Common myeloid progenitor, CD34-positive (primary cell): Measurements from ENCODE around the gene C17orf107.
A peak's percentile ranks its signal among the peaks of the same experiment; 100 is the strongest.

Source experiments
- CTCF ChIA-PET: fragments of 350-600 bp; sonication (Branson Sonifier 250); formaldehyde crosslinking; loops from one replicate; lab custom pipeline; 2021; ENCODE audit warnings: antibody characterized with exemption; lab: Charles Lee
- POLR2A ChIA-PET: fragments of 350-600 bp; sonication (Branson Sonifier 250); formaldehyde crosslinking; loops from one replicate; lab custom pipeline; 2021; ENCODE audit warnings: antibody characterized with exemption; lab: Charles Lee
- DNase-seq, 3 donors: peaks; one replicate each; pipeline versions ENCODE4 v3.0.0 to v3.0.0-alpha.2; 2013
- H3K27ac ChIP-seq, 2 experiments: 1 replicate in 1 of 2; 2 replicates in 1 of 2; pipeline ENCODE4 v1.7.0; 2013; ENCODE audit warnings: inconsistent platforms in 2 of 2, low read length in 2 of 2, mild to moderate bottlenecking in 2 of 2, low read depth in 1 of 2, moderate library complexity in 1 of 2; ENCODE audit not compliant: severe bottlenecking in 2 of 2, insufficient read depth in 1 of 2, poor library complexity in 1 of 2
- H3K27me3 ChIP-seq, 5 experiments: replicated peaks in 2 of 5; 1 replicate in 3 of 5; 2 replicates in 2 of 5; pipeline versions ENCODE4 v1.6.1 to v1.7.0; 2013; ENCODE audit warnings: low read length in 4 of 5, mild to moderate bottlenecking in 2 of 5, moderate library complexity in 2 of 5, inconsistent platforms in 1 of 5; ENCODE audit not compliant: insufficient read depth in 5 of 5, control insufficient read depth in 4 of 5
- H3K36me3 ChIP-seq, 4 experiments: 1 replicate in 2 of 4; 2 replicates in 2 of 4; pipeline versions ENCODE4 v1.6.1 to v1.7.0; 2013; ENCODE audit warnings: low read length in 3 of 4, control low read depth in 1 of 4, mild to moderate bottlenecking in 1 of 4; ENCODE audit not compliant: control insufficient read depth in 4 of 4, insufficient read depth in 4 of 4
- H3K4me1 ChIP-seq, 4 experiments: 1 replicate in 3 of 4; 2 replicates in 1 of 4; pipeline versions ENCODE4 v1.6.1 to v1.7.1; 2013; ENCODE audit warnings: low read length in 3 of 4, mild to moderate bottlenecking in 3 of 4, control low read depth in 1 of 4, inconsistent platforms in 1 of 4, moderate library complexity in 1 of 4; ENCODE audit not compliant: control insufficient read depth in 4 of 4, insufficient read depth in 4 of 4; ENCODE audit errors: control extremely low read depth in 1 of 4
- H3K4me3 ChIP-seq, 7 experiments: 1 replicate in 4 of 7; 2 replicates in 3 of 7; pipeline versions ENCODE4 v1.5.1 to v1.7.0; 2013; ENCODE audit warnings: mild to moderate bottlenecking in 7 of 7, low read length in 6 of 7, moderate library complexity in 6 of 7, inconsistent platforms in 2 of 7, low read depth in 2 of 7, control low read depth in 1 of 7; ENCODE audit not compliant: insufficient read depth in 4 of 7, control insufficient read depth in 1 of 7; ENCODE audit errors: extremely low read depth in 1 of 7
- H3K9me3 ChIP-seq, 5 experiments: 1 replicate in 4 of 5; 2 replicates in 1 of 5; pipeline versions ENCODE4 v1.6.1 to v1.7.1; 2013; ENCODE audit warnings: low read length in 4 of 5, mild to moderate bottlenecking in 2 of 5, inconsistent platforms in 1 of 5, low read depth in 1 of 5, moderate library complexity in 1 of 5; ENCODE audit not compliant: control insufficient read depth in 4 of 5, insufficient read depth in 2 of 5; ENCODE audit errors: control extremely low read depth in 1 of 5
- WGBS: methylation state at CpG from one replicate; pipeline ENCODE4 v1.1.5; 2013; ENCODE audit not compliant: insufficient coverage; 5-methylcytosine and 5-hydroxymethylcytosine counted together

Gene C17orf107

GRCh38 chr17:4947010-4947410 is 47.7 kb downstream of the C17orf107 start:
- H3K4me1 ChIP-seq: peaks cover 30 to 78% (median 74%) of the 10 kb centered on the region in 4 experiments
- H3K36me3 ChIP-seq: peaks cover 0 to 45% (median 29%) of the 10 kb centered on the region in 4 experiments
- H3K9me3 ChIP-seq: no peaks in the 10 kb centered on the region
- DNase-seq: no peak
- ChIA-PET CTCF (interaction anchor here (1.1 to 1.7 kb wide), 8 partner anchors 8 to 114 kb away, joined by 3 to 8 read pairs (median 4); no protein-coding TSS in a partner anchor), POLR2A (interaction anchor here (1.1 to 1.3 kb wide), 2 partner anchors 21 to 48 kb away, joined by 4 read pairs; partner anchors contain the start of genes C17orf107 and SPAG7)
- no peaks in the 10 kb centered on the region for H3K27me3 ChIP-seq
- H3K27ac ChIP-seq: peak overlapping the region; percentile 33 to 87
- H3K4me3 ChIP-seq: peak overlapping the region; percentile 8 to 98 (median 90)
- WGBS: 0% methylated on average over 5 of the region's 7 CpGs

GRCh38 chr17:4947411-4948165 is 48.3 kb downstream of the C17orf107 start:
- peak in 2 of 3 donors; percentile 52 to 57 for DNase-seq

GRCh38 chr17:4948166-4948930 is 49.0 kb downstream of the C17orf107 start, which contains the start of gene PFN1:
PFN1 (minus strand) TSS chr17:4948530; CDS start chr17:4948394, 136 bp downstream.
- H3K9me3 ChIP-seq: no peaks in the 10 kb centered on the region
- peak; percentile 93 to 96 (median 95) for DNase-seq
- 0% methylated on average over 37 of the region's 59 CpGs for WGBS
- peaks cover 0 to 31% (median 19%) of the 10 kb centered on the region in 4 experiments for H3K36me3 ChIP-seq
- H3K27ac ChIP-seq: peak within 1 kb of the TSS; percentile 74 to 87
- H3K4me1 ChIP-seq: peaks cover 27 to 65% (median 61%) of the 10 kb centered on the region in 4 experiments
- H3K27me3 ChIP-seq: no peaks in the 10 kb centered on the region
- POLR2A ChIA-PET: interaction anchor here (1.0 to 3.0 kb wide), 3 partner anchors 9 to 19 kb away, joined by 3 to 17 read pairs (median 4); partner anchors contain the start of genes RNF167 and SLC25A11
- peak within 1 kb of the TSS; percentile 72 to 98 (median 94) for H3K4me3 ChIP-seq
- CTCF ChIA-PET: interaction anchor here (1.3 to 1.6 kb wide), 3 partner anchors 9 to 39 kb away, joined by 3 to 5 read pairs (median 4); partner anchors contain the start of genes RNF167 and SLC25A11

More at GRCh38 chr17:4947411-4948165, 48.3 kb downstream of the C17orf107 start:
- Histone ChIP-seq H3K27ac (peak overlapping the region; percentile 70 to 87), H3K9me3 (no peaks in the 10 kb centered on the region), H3K4me1 (peaks cover 30 to 73% (median 68%) of the 10 kb centered on the region in 4 experiments), H3K36me3 (peaks cover 0 to 39% (median 26%) of the 10 kb centered on the region in 4 experiments), H3K4me3 (peak overlapping the region; percentile 72 to 98 (median 94)), H3K27me3 (no peaks in the 10 kb centered on the region)
- WGBS: under 1% methylated on average over 22 of the region's 56 CpGs
- ChIA-PET CTCF (interaction anchor here (1.1 to 1.7 kb wide), 8 partner anchors 8 to 113 kb away, joined by 3 to 8 read pairs (median 4); no protein-coding TSS in a partner anchor), POLR2A (interaction anchor here (1.0 to 3.0 kb wide), 3 partner anchors 8 to 48 kb away, joined by 3 to 17 read pairs (median 4); partner anchors contain the start of genes C17orf107, RNF167 and SLC25A11)

- POLR2A ChIA-PET: interaction anchor here (1.0 to 3.0 kb wide), 3 partner anchors 9 to 18 kb away, joined by 3 to 17 read pairs (median 4); partner anchors contain the start of genes RNF167 and SLC25A11
- CTCF ChIA-PET: interaction anchor here (1.4 to 1.6 kb wide), 2 partner anchors 9 to 11 kb away, joined by 3 to 5 read pairs; partner anchors contain the start of genes RNF167 and SLC25A11
- H3K4me3 ChIP-seq: peak overlapping the region; percentile 37 to 98 (median 90)
- peak overlapping the region; percentile 74 to 87 for H3K27ac ChIP-seq
- H3K36me3 ChIP-seq: peaks cover 0 to 30% (median 17%) of the 10 kb centered on the region in 4 experiments
- DNase-seq: peak; percentile 83 to 88 (median 84)
- no peaks in the 10 kb centered on the region for H3K27me3 ChIP-seq
- no peaks in the 10 kb centered on the region for H3K9me3 ChIP-seq
- H3K4me1 ChIP-seq: peaks cover 24 to 59% (median 55%) of the 10 kb centered on the region in 4 experiments
- WGBS: 0% methylated on average over 17 of the region's 40 CpGs
Observed at GRCh38 chr17:4948931-4949320, 49.6 kb downstream of the C17orf107 start.

GRCh38 chr17:4949321-4950074 is 50.2 kb downstream of the C17orf107 start:
- ChIA-PET CTCF (interaction anchor here (1.0 to 8.0 kb wide), 4 partner anchors 10 to 40 kb away, joined by 3 to 35 read pairs (median 4); partner anchors contain the start of genes RNF167 and SLC25A11), POLR2A (interaction anchor here (1.0 to 3.0 kb wide), 2 partner anchors 10 to 15 kb away, joined by 4 to 17 read pairs; partner anchors contain the start of genes RNF167 and SLC25A11)
- 0% methylated on average over 38 of the region's 75 CpGs for WGBS
- no peaks in the 10 kb centered on the region for H3K27me3 ChIP-seq
- peaks cover 22 to 54% (median 49%) of the 10 kb centered on the region in 4 experiments for H3K4me1 ChIP-seq
- no peaks in the 10 kb centered on the region for H3K9me3 ChIP-seq
- DNase-seq: peak; percentile 86 to 92 (median 90)
- H3K27ac ChIP-seq: peak overlapping the region; percentile 74 to 87
- H3K4me3 ChIP-seq: peak overlapping the region; percentile 27 to 98 (median 90)
- H3K36me3 ChIP-seq: peaks cover 0 to 26% (median 15%) of the 10 kb centered on the region in 4 experiments
